Measurements from ENCODE around the gene CDC42EP2. TPM values are rescaled to one million over a fixed set of nuclear protein-coding genes. Genes with fewer than 3 reads are reported as not detected.

Gene CDC42EP2
- total and polyA plus RNA-seq, 4 donors = 2.3 to 20.9 (median 9.8) TPM

GRCh38 chr11:65279741-65280440, 34.8 kb upstream of the CDC42EP2 start:
- DNase-seq (peak in 1 of 2 donors; percentile 62), ATAC-seq (ENCODE audit: low FRiP score) (no peak)
- Histone ChIP-seq H3K4me1 (ENCODE audit: control insufficient read depth in 1 of 2, insufficient read depth in 2 of 2, low read length in 2 of 2) (no peaks in the 10 kb centered on the region), H3K27ac (ENCODE audit: low read depth in 1 of 2, low read length in 2 of 2) (no peak overlapping the region), H3K4me3 (ENCODE audit: low read length in 2 of 2) (no peak overlapping the region), H3K9me3 (ENCODE audit: control insufficient read depth, low read length) (no peaks in the 10 kb centered on the region), H3K27me3 (ENCODE audit: control insufficient read depth in 1 of 2, insufficient read depth in 2 of 2, low read length in 1 of 2) (no peaks in the 10 kb centered on the region), H3K36me3 (ENCODE audit: control insufficient read depth in 1 of 2, insufficient read depth in 2 of 2, low read length in 1 of 2) (peaks cover 0 to 4% of the 10 kb centered on the region in 2 donors)
- intact Hi-C loops (cut with DNase I) = no loop called here
- WGBS, 2 donors = 1 to 3% methylated on average over 5 of the region's 5 CpGs

DNA sequence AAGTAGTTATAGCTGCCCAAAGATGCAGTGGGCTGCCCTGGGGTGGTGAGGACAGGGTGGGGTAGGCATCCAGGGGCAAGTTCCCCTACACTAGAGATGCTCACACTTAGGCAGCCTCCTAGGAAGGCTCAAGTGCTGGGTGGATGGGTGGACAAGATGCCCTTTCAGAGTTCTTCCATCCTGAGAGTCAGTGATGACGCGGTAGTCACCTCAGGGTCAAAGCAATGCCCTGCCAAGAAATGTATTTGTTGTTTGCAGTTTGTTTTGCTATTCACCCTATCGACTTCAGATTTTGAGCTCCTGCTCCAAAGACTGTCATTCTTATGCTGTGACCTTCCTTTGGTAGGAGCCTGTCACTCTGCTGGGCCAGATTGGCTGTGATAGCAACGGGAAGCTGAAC, 34.0 kb upstream of the CDC42EP2 start:
- 95 to 96% methylated on average over 4 of the region's 4 CpGs for WGBS, 2 donors
- H3K4me1 ChIP-seq (ENCODE audit: control insufficient read depth in 1 of 2, insufficient read depth in 2 of 2, low read length in 2 of 2) = no peaks in the 10 kb centered on the region
- no peak overlapping the region for H3K27ac ChIP-seq (ENCODE audit: low read depth in 1 of 2, low read length in 2 of 2)
- intact Hi-C loops (cut with DNase I) = no loop called here
- H3K9me3 ChIP-seq (ENCODE audit: control insufficient read depth, low read length) = no peaks in the 10 kb centered on the region
- DNase-seq (no peak), ATAC-seq (ENCODE audit: low FRiP score) (no peak)
- peaks cover 0 to 4% of the 10 kb centered on the region in 2 donors for H3K36me3 ChIP-seq (ENCODE audit: control insufficient read depth in 1 of 2, insufficient read depth in 2 of 2, low read length in 1 of 2)
- no peaks in the 10 kb centered on the region for H3K27me3 ChIP-seq (ENCODE audit: control insufficient read depth in 1 of 2, insufficient read depth in 2 of 2, low read length in 1 of 2)
- H3K4me3 ChIP-seq (ENCODE audit: low read length in 2 of 2) = no peak overlapping the region

DNA sequence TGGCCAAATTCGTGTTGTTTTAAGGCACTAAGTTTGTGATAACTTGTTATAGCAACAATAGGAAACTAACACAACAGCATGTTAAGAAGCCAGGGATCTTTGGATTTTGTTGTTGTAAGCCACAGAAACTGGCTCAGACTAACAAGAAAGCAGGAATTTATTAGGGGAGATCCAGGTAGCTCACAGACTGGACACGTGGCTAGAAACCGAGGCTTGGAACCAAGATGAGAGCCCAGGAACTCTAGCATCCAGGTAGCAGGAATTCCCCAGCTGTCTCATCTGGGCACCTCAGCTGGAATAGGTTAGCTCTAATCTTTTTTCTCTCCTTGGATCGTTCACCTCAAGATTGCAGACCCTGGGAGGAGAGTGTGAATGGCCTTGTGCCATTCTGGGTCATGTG, 28.0 kb upstream of the CDC42EP2 start:
- no peak overlapping the region for H3K4me3 ChIP-seq (ENCODE audit: low read length in 2 of 2)
- H3K27ac ChIP-seq (ENCODE audit: low read depth in 1 of 2, low read length in 2 of 2) = no peak overlapping the region
- intact Hi-C loops (cut with DNase I) = no loop called here
- H3K9me3 ChIP-seq (ENCODE audit: control insufficient read depth, low read length) = no peaks in the 10 kb centered on the region
- peaks cover 0 to 4% of the 10 kb centered on the region in 2 donors for H3K36me3 ChIP-seq (ENCODE audit: control insufficient read depth in 1 of 2, insufficient read depth in 2 of 2, low read length in 1 of 2)
- H3K27me3 ChIP-seq (ENCODE audit: control insufficient read depth in 1 of 2, insufficient read depth in 2 of 2, low read length in 1 of 2) = no peaks in the 10 kb centered on the region
- DNase-seq (no peak), ATAC-seq (ENCODE audit: low FRiP score) (no peak)
- 77 to 84% methylated on average over 4 of the region's 4 CpGs for WGBS, 2 donors
- H3K4me1 ChIP-seq (ENCODE audit: control insufficient read depth in 1 of 2, insufficient read depth in 2 of 2, low read length in 2 of 2) = no peaks in the 10 kb centered on the region

DNA sequence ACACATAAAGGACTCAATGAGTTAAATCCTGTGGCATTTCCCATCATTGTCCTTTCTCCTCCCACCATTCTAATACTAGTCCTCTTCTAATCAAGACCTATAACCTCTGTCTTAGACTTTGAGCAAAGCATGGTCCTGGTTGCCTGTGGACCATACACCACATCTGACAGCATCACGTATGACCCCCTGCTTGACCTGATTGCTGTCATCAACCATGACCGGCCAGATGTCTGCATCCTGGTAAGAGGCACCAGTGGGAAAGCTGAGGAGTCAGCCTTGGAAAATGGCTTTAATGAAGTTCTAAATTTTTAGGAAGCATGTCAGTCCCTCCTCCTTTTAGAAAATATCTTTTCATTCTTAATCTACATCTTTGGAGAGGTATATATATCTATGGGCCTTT, 27.1 kb upstream of the CDC42EP2 start:
- intact Hi-C loops (cut with DNase I) = no loop called here
- H3K4me1 ChIP-seq (ENCODE audit: control insufficient read depth in 1 of 2, insufficient read depth in 2 of 2, low read length in 2 of 2) = no peaks in the 10 kb centered on the region
- no peak overlapping the region for H3K4me3 ChIP-seq (ENCODE audit: low read length in 2 of 2)
- no peaks in the 10 kb centered on the region for H3K9me3 ChIP-seq (ENCODE audit: control insufficient read depth, low read length)
- H3K27me3 ChIP-seq (ENCODE audit: control insufficient read depth in 1 of 2, insufficient read depth in 2 of 2, low read length in 1 of 2) = no peaks in the 10 kb centered on the region
- ATAC-seq (ENCODE audit: low FRiP score) (no peak), DNase-seq (no peak)
- WGBS, 2 donors = 88 to 97% methylated on average over 2 of the region's 2 CpGs
- H3K36me3 ChIP-seq (ENCODE audit: control insufficient read depth in 1 of 2, insufficient read depth in 2 of 2, low read length in 1 of 2) = no peaks in the 10 kb centered on the region
- no peak overlapping the region for H3K27ac ChIP-seq (ENCODE audit: low read depth in 1 of 2, low read length in 2 of 2)

- no peaks in the 10 kb centered on the region for H3K9me3 ChIP-seq (ENCODE audit: control insufficient read depth, low read length)
- H3K4me3 ChIP-seq (ENCODE audit: low read length in 2 of 2) = no peak overlapping the region
- intact Hi-C loops (cut with DNase I) = no loop called here
- no peaks in the 10 kb centered on the region for H3K4me1 ChIP-seq (ENCODE audit: control insufficient read depth in 1 of 2, insufficient read depth in 2 of 2, low read length in 2 of 2)
- DNase-seq (no peak), ATAC-seq (ENCODE audit: low FRiP score) (no peak)
- no peaks in the 10 kb centered on the region for H3K36me3 ChIP-seq (ENCODE audit: control insufficient read depth in 1 of 2, insufficient read depth in 2 of 2, low read length in 1 of 2)
- H3K27ac ChIP-seq (ENCODE audit: low read depth in 1 of 2, low read length in 2 of 2) = no peak overlapping the region
- H3K27me3 ChIP-seq (ENCODE audit: control insufficient read depth in 1 of 2, insufficient read depth in 2 of 2, low read length in 1 of 2) = no peaks in the 10 kb centered on the region
- 67 to 70% methylated on average over 6 of the region's 6 CpGs for WGBS, 2 donors
Observed at GRCh38 chr11:65288706-65289536, 25.7 kb upstream of the CDC42EP2 start.

DNA sequence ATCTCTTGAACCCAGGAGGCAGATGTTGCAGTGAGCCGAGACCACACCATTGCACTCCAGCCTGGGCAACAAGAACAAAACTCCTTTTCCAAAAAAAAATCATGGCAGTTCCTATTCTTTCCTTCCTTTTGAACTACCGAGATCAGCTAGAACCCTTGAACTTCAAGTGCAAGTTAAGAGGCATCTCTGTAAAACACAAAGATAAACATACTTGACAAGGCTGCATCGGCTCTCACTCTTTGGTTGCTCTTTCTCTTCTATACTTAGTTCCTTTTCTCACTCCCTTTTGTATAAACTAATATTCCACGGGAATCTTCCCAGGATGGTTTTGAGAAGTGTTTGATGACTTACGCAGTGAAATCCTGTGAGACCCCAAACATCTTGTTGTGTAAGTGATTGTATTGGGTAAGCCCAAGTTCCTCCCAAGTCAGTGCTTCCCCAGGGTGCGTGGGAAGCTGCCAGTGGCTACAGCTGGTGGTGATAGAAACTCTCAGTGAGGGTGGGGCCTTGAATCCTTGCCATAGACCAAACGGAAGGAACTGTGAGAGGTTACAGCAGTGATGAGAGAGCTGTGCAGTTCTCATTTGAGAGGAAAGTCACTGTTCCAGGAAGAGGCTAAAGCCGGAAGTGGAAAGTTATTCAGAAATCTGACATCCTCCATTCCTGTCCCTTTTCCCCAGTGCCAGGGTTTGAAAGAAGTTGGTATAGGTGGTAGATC, 24.1 kb upstream of the CDC42EP2 start:
- no peaks in the 10 kb centered on the region for H3K4me1 ChIP-seq (ENCODE audit: control insufficient read depth in 1 of 2, insufficient read depth in 2 of 2, low read length in 2 of 2)
- no peaks in the 10 kb centered on the region for H3K27me3 ChIP-seq (ENCODE audit: control insufficient read depth in 1 of 2, insufficient read depth in 2 of 2, low read length in 1 of 2)
- WGBS, 2 donors = 60 to 61% methylated on average over 8 of the region's 8 CpGs
- no peaks in the 10 kb centered on the region for H3K9me3 ChIP-seq (ENCODE audit: control insufficient read depth, low read length)
- peak; percentile 93 for ATAC-seq (ENCODE audit: low FRiP score)
- H3K36me3 ChIP-seq (ENCODE audit: control insufficient read depth in 1 of 2, insufficient read depth in 2 of 2, low read length in 1 of 2) = no peaks in the 10 kb centered on the region
- intact Hi-C loops (cut with DNase I) = no loop called here
- H3K4me3 ChIP-seq (ENCODE audit: low read length in 2 of 2) = no peak overlapping the region
- H3K27ac ChIP-seq (ENCODE audit: low read depth in 1 of 2, low read length in 2 of 2) = no peak overlapping the region
- DNase-seq = peak; percentile 90 to 94

DNA sequence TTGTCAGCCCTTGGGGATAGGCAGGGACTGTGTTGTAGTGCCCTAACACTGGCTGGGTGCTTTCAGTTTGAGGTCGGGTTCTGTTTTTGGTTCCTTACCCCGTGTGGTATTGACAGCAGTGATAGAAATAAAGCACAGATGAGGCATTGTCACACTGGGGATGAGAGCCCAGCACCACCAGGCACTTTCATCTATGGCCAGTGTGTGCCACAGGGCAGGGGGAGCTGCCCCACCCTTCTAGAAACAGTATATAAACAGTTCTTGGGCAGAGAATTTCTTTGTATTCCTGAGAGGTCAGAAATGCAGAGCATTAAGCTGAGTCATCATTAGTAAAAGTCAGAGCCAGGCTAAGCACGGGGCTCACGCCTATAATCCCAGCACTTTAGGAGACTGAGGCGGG, 23.1 kb upstream of the CDC42EP2 start:
- H3K27ac ChIP-seq (ENCODE audit: low read depth in 1 of 2, low read length in 2 of 2) = no peak overlapping the region
- WGBS, 2 donors = 72 to 80% methylated on average over 5 of the region's 5 CpGs
- intact Hi-C loops (cut with DNase I) = no loop called here
- no peak overlapping the region for H3K4me3 ChIP-seq (ENCODE audit: low read length in 2 of 2)
- peak in 1 of 2 donors; percentile 27 for DNase-seq
- H3K9me3 ChIP-seq (ENCODE audit: control insufficient read depth, low read length) = no peaks in the 10 kb centered on the region
- no peaks in the 10 kb centered on the region for H3K36me3 ChIP-seq (ENCODE audit: control insufficient read depth in 1 of 2, insufficient read depth in 2 of 2, low read length in 1 of 2)
- H3K4me1 ChIP-seq (ENCODE audit: control insufficient read depth in 1 of 2, insufficient read depth in 2 of 2, low read length in 2 of 2) = no peaks in the 10 kb centered on the region
- ATAC-seq (ENCODE audit: low FRiP score) = no peak
- H3K27me3 ChIP-seq (ENCODE audit: control insufficient read depth in 1 of 2, insufficient read depth in 2 of 2, low read length in 1 of 2) = no peaks in the 10 kb centered on the region

DNA sequence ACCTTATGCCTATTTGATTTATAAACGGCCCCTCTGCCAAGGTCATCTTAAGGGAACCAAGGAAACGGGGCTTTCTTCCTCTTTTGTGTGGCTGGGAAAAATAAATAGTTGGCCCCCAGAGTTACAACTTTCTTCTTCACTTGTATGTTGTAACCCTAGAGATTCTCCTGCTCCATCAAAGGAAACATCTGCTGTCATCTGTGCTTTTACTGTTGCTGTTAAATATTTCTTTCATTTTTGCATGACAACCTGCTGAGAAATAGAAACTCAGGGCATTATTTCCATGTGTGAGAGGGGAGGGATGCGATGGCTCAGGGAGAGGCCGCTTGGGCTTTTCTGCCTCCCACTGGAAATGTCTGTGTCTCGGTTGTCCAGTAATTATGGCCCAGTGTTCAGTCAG, 21.8 kb upstream of the CDC42EP2 start:
- WGBS, 2 donors = 93 to 96% methylated on average over 5 of the region's 5 CpGs
- Histone ChIP-seq H3K4me1 (ENCODE audit: control insufficient read depth in 1 of 2, insufficient read depth in 2 of 2, low read length in 2 of 2) (no peaks in the 10 kb centered on the region), H3K9me3 (ENCODE audit: control insufficient read depth, low read length) (no peaks in the 10 kb centered on the region), H3K4me3 (ENCODE audit: low read length in 2 of 2) (no peak overlapping the region), H3K36me3 (ENCODE audit: control insufficient read depth in 1 of 2, insufficient read depth in 2 of 2, low read length in 1 of 2) (no peaks in the 10 kb centered on the region), H3K27me3 (ENCODE audit: control insufficient read depth in 1 of 2, insufficient read depth in 2 of 2, low read length in 1 of 2) (no peaks in the 10 kb centered on the region), H3K27ac (ENCODE audit: low read depth in 1 of 2, low read length in 2 of 2) (no peak overlapping the region)
- intact Hi-C loops (cut with DNase I) = no loop called here
- ATAC-seq (ENCODE audit: low FRiP score) (no peak), DNase-seq (no peak)

Measured in aorta (tissue), 5 donors.